HG03280 (cell line): Measurements from ENCODE around the gene MAN1C1.

Experiments
- ATAC-seq: cut with Tn5 transposase; IDR thresholded peaks from one replicate; pipeline ENCODE4 v1.9.1; 2021; ENCODE audit warnings: mild to moderate bottlenecking, moderate library complexity; ENCODE audit not compliant: unreplicated experiment

The MAN1C1 gene

GRCh38 chr1:25612421-25612820, 4.2 kb upstream of the MAN1C1 start:
- no peak for ATAC-seq

- ATAC-seq, result no peak
These were observed 3.5 kb upstream of the MAN1C1 start for GRCh38 chr1:25613091-25613490.

- ATAC-seq, result no peak
These were observed 2.0 kb upstream of the MAN1C1 start for GRCh38 chr1:25614501-25615171.

- ATAC-seq, result no peak
These were observed 1.4 kb upstream of the MAN1C1 start for GRCh38 chr1:25615172-25615541.

- ATAC-seq, result no peak
These were observed 962 bp upstream of the MAN1C1 start for GRCh38 chr1:25615563-25616094.

- ATAC-seq, result peak; percentile 2
These were observed 515 bp downstream of the MAN1C1 start for GRCh38 chr1:25616987-25617624.

- ATAC-seq, result no peak
These were observed 1.2 kb downstream of the MAN1C1 start for GRCh38 chr1:25617625-25618432.

- ATAC-seq, result no peak
These were observed 1.8 kb downstream of the MAN1C1 start for GRCh38 chr1:25618433-25618808.

- ATAC-seq, result no peak
These were observed 2.7 kb downstream of the MAN1C1 start for GRCh38 chr1:25619101-25619890.

GRCh38 chr1:25620211-25620610, 3.6 kb downstream of the MAN1C1 start:
- no peak for ATAC-seq

- ATAC-seq, result no peak
These were observed 4.2 kb downstream of the MAN1C1 start for GRCh38 chr1:25620701-25621350.

- ATAC-seq, result no peak
These were observed 5.3 kb downstream of the MAN1C1 start for GRCh38 chr1:25621876-25622275.

GRCh38 chr1:25622531-25622930, 5.9 kb downstream of the MAN1C1 start:
- no peak for ATAC-seq

- no peak for ATAC-seq
These were observed 6.4 kb downstream of the MAN1C1 start for GRCh38 chr1:25623007-25623406.

GRCh38 chr1:25623731-25624130, 7.1 kb downstream of the MAN1C1 start:
- no peak for ATAC-seq

- no peak for ATAC-seq
These were observed 7.6 kb downstream of the MAN1C1 start for GRCh38 chr1:25624156-25624555.

GRCh38 chr1:25624604-25625003, 8.0 kb downstream of the MAN1C1 start:
- ATAC-seq, result no peak

GRCh38 chr1:25626018-25626417, 9.4 kb downstream of the MAN1C1 start:
- no peak for ATAC-seq

GRCh38 chr1:25628741-25629421, 12.3 kb downstream of the MAN1C1 start:
- no peak for ATAC-seq

GRCh38 chr1:25629836-25630235, 13.2 kb downstream of the MAN1C1 start:
- ATAC-seq, result no peak
